ENCODE results near the gene SEC23B. TPM values are rescaled to one million over a fixed set of nuclear protein-coding genes. Genes with fewer than 3 reads are reported as not detected.
A peak's percentile ranks its signal among the peaks of the same experiment; 100 is the strongest.

The SEC23B gene
- total and polyA plus RNA-seq, 2 of the 8 experiments (the other 6 are each of a cell fraction or from before 2014, with no cell fraction given), result 53.3 to 62.8 TPM

DNA sequence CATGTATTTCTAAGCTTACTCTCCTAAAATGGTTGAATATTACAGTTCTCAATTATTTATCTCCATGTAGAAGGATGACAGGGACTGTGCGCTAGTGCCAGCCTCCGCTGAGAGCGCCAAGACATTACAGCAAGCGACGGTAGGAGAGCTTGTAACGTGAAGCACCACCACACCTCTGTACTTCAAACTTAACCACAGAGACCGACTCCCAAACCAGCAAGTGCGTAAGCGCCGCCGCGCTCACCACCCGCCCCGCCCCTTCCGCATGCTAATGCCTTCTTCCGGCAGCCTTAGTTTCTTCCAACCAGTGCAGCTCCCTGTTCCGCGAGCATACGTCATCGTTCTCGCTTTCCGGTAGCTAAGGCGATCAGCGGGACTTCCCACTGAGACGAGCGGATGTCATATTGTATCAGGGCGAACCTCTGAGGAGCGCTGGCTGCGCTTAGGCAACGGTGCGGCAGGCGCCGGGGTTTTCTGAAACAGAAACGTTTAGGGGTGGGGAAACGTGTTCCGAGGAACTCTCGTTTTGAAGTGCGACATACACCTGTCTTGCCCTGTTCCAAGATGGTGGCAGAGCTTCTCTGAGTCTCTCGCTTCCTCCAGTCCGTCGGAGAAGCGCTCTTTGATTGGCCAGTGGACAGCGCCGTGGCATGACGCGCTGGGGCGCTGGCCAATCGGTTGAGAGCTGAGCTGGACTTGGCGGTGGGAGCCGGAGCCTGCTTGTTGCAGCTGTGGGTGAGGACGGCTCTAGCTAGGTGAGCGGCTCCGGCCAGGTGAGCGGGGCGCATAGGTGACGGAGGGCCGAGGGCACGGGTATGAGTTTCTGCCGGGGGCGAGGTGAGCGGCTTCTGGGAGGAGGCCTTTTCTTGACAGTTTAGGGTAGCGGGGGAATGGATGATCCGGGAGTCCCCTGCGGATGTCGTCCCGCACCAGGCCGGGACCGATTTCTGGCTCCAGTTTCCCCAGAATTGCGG, at the start of gene SEC23B (continued):
- TF ChIP-seq ZNF274 (IDR thresholded peaks at IDR 0.05; ENCODE audit: borderline replicate concordance, extremely low read depth, low read length) (no peak), BRCA1 (IDR thresholded peaks at IDR 0.05; ENCODE audit: low read depth, low read length) (peak; percentile 56; the same call in 1 of the 2 replicates), HDAC6 (IDR thresholded peaks at IDR 0.05; ENCODE audit: low read depth, low read length) (no peak), NANOG (IDR thresholded peaks at IDR 0.05; ENCODE audit: insufficient read depth, low read depth, low read length, poor library complexity, severe bottlenecking) (no peak), PHF8 (conservative IDR thresholded peaks at IDR 0.05; ENCODE audit: low read depth, low read length) (peak; percentile 93), SAP30 (IDR thresholded peaks at IDR 0.05; ENCODE audit: insufficient read depth, insufficient replicate concordance, low read length) (peak; percentile 31), BCL11A (IDR thresholded peaks at IDR 0.05; ENCODE audit: low read depth in 2 of 2, low read length in 2 of 2) (no peak), CREB1 (IDR thresholded peaks at IDR 0.05) (peak; percentile 84), CHD2 (IDR thresholded peaks at IDR 0.05; ENCODE audit: low read length) (peak; percentile 84), CBX8 (IDR thresholded peaks at IDR 0.05; ENCODE audit: borderline replicate concordance, low read depth, low read length) (no peak), SIRT6 (IDR thresholded peaks at IDR 0.05; ENCODE audit: low read length) (no peak), KDM4A (IDR thresholded peaks at IDR 0.05; ENCODE audit: low read depth, low read length, severe bottlenecking) (peak; percentile 77)

Measured in H1 (cell line).